Prostate gland (tissue), 2 donors: ENCODE measurements around the gene RRP1. TPM values are rescaled to one million over a fixed set of nuclear protein-coding genes. Genes with fewer than 3 reads are reported as not detected.

Experiments
- DNase-seq: peaks from one replicate; pipeline ENCODE4 v3.0.0-alpha.2; 2019; ENCODE audit warnings: low spot score
- H3K27ac ChIP-seq, 2 donors: fragments of 200-600 bp; sonication (generic); 2 replicates each; pipeline ENCODE4 v1.5.1; 2017 to 2019
- H3K27me3 ChIP-seq: fragments of 200-600 bp; sonication (generic); replicated peaks from 2 replicates; pipeline ENCODE4 v1.5.1; 2019; ENCODE audit not compliant: insufficient read depth
- H3K36me3 ChIP-seq, 2 donors: fragments of 200-600 bp; sonication (generic); 1 replicate in 1 of 2; 2 replicates in 1 of 2; pipeline versions ENCODE4 v1.5.1 to v1.8.1; 2017 to 2019
- H3K4me1 ChIP-seq: fragments of 200-600 bp; sonication (generic); replicated peaks from 2 replicates; pipeline ENCODE4 v1.5.1; 2019
- H3K4me3 ChIP-seq, 2 donors: fragments of 200-600 bp; sonication (generic); 2 replicates each; pipeline ENCODE4 v1.5.1; 2017 to 2019
- H3K9me3 ChIP-seq: fragments of 200-600 bp; sonication (generic); 2 replicates; pipeline ENCODE4 v1.5.1; 2017
- POLR2A ChIP-seq: fragments of 450-650 bp; IDR thresholded peaks from one replicate; pipeline ENCODE4 v1.6.1; 2016; ENCODE audit warnings: antibody characterized with exemption, mild to moderate bottlenecking
- POLR2AphosphoS5 ChIP-seq: sonication (generic); formaldehyde crosslinking; IDR thresholded peaks from one replicate; pipeline ENCODE4 v1.6.1; 2017; ENCODE audit warnings: antibody characterized with exemption
- WGBS: methylation state at CpG from one replicate; pipeline ENCODE4 v1.1.5; 2018; 5-methylcytosine and 5-hydroxymethylcytosine counted together
- intact Hi-C: fragments of 100-400 bp; cut with DNase I; formaldehyde crosslinking; loops from one replicate; pipeline ENCODE4 v1.14.2; 2022
- total RNA-seq, 2 donors: library from RNA; depleted of rRNA; stranded (reverse); fragments of >200 nt; gene quantifications; one replicate each; pipeline ENCODE4 v1.1.0, GENCODE V29; 2016
- TF ChIP-seq, protein P1 (sequence below), 4 experiments: fragments of 200-600 bp in 2 of 4; fragments of 450-650 bp in 2 of 4; sonication (generic) in 2 of 4; IDR thresholded peaks; 1 replicate in 3 of 4; 2 replicates in 1 of 4; pipeline ENCODE4 v1.5.1; 2016 to 2019; ENCODE audit warnings: antibody characterized with exemption in 4 of 4, mild to moderate bottlenecking in 2 of 4, moderate library complexity in 2 of 4

Gene RRP1
- total RNA-seq, 2 donors from 2014 or later: 29.4 to 37.5 TPM

- Histone ChIP-seq H3K4me3 (no peak overlapping the region), H3K4me1 (no peaks in the 10 kb centered on the region), H3K27me3 (no peaks in the 10 kb centered on the region), H3K27ac (no peak overlapping the region), H3K9me3 (no peaks in the 10 kb centered on the region), H3K36me3 (peaks cover 0 to 6% of the 10 kb centered on the region in 2 donors)
- intact Hi-C loops: no loop called here
- TF ChIP-seq, protein P1, sequence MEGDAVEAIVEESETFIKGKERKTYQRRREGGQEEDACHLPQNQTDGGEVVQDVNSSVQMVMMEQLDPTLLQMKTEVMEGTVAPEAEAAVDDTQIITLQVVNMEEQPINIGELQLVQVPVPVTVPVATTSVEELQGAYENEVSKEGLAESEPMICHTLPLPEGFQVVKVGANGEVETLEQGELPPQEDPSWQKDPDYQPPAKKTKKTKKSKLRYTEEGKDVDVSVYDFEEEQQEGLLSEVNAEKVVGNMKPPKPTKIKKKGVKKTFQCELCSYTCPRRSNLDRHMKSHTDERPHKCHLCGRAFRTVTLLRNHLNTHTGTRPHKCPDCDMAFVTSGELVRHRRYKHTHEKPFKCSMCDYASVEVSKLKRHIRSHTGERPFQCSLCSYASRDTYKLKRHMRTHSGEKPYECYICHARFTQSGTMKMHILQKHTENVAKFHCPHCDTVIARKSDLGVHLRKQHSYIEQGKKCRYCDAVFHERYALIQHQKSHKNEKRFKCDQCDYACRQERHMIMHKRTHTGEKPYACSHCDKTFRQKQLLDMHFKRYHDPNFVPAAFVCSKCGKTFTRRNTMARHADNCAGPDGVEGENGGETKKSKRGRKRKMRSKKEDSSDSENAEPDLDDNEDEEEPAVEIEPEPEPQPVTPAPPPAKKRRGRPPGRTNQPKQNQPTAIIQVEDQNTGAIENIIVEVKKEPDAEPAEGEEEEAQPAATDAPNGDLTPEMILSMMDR (IDR thresholded peaks at IDR 0.05): no peak
- TF ChIP-seq POLR2A (no peak), POLR2AphosphoS5 (no peak)
- DNase-seq: no peak
- WGBS: 68% methylated on average over 28 of the region's 28 CpGs
Observed at GRCh38 chr21:43750339-43751033, 38.9 kb upstream of the RRP1 start.

- TF ChIP-seq POLR2AphosphoS5: no peak
- TF ChIP-seq, protein P1 (IDR thresholded peaks at IDR 0.05): no peak
- TF ChIP-seq POLR2A: no peak
- peaks cover 5 to 6% of the 10 kb centered on the region in 2 donors for H3K36me3 ChIP-seq
- no peaks in the 10 kb centered on the region for H3K27me3 ChIP-seq
- H3K27ac ChIP-seq: no peak overlapping the region
- intact Hi-C loops: no loop called here
- no peak overlapping the region for H3K4me3 ChIP-seq
- WGBS: 94% methylated on average over 31 of the region's 31 CpGs
- no peaks in the 10 kb centered on the region for H3K9me3 ChIP-seq
- peaks cover 9% of the 10 kb centered on the region for H3K4me1 ChIP-seq
- no peak for DNase-seq
Observed at GRCh38 chr21:43751955-43752591, 37.3 kb upstream of the RRP1 start.

GRCh38 chr21:43752758-43753438 lies 36.5 kb upstream of the RRP1 start:
- 87% methylated on average over 26 of the region's 28 CpGs for WGBS
- Histone ChIP-seq H3K27me3 (no peaks in the 10 kb centered on the region), H3K4me1 (peaks cover 17% of the 10 kb centered on the region), H3K9me3 (no peaks in the 10 kb centered on the region), H3K4me3 (no peak overlapping the region), H3K27ac (no peak overlapping the region), H3K36me3 (peaks cover 5 to 6% of the 10 kb centered on the region in 2 donors)
- no peak for DNase-seq
- intact Hi-C loops: no loop called here
- TF ChIP-seq, protein P1 (IDR thresholded peaks at IDR 0.05): no peak
- TF ChIP-seq POLR2A (no peak), POLR2AphosphoS5 (no peak)

DNA sequence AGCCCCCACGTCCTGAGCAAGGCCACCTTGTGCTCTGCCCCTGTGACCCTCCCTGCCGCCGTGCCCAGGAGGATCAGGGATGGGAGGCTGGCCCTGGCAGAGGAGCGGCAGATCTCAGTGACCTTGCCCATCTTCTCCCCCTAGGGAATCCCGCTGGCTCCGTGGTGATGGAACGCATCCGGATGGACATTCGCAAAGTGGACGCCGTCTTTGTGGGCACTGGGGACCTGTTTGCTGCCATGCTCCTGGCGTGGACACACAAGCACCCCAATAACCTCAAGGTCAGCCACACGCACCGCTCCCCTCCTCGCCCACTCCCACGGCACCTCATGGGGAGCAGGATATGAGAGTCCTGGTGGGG lies 36.0 kb upstream of the RRP1 start:
- Histone ChIP-seq H3K4me3 (no peak overlapping the region), H3K9me3 (no peaks in the 10 kb centered on the region), H3K27ac (no peak overlapping the region), H3K27me3 (no peaks in the 10 kb centered on the region), H3K36me3 (peaks cover 5 to 6% of the 10 kb centered on the region in 2 donors), H3K4me1 (peaks cover 17% of the 10 kb centered on the region)
- 94% methylated on average over 15 of the region's 16 CpGs for WGBS
- TF ChIP-seq, protein P1 (IDR thresholded peaks at IDR 0.05): no peak
- TF ChIP-seq POLR2AphosphoS5 (no peak), POLR2A (no peak)
- no peak for DNase-seq
- intact Hi-C loops: no loop called here
